IPS-NIHi11 (cell line): ENCODE data around the gene ENTPD8.
A peak's percentile ranks its signal among the peaks of the same experiment; 100 is the strongest.

ENCODE experiments used
- DNase-seq: peaks from one replicate; pipeline ENCODE4 v3.0.0; 2012; ENCODE audit warnings: mixed read lengths, low spot score

The ENTPD8 gene

DNA sequence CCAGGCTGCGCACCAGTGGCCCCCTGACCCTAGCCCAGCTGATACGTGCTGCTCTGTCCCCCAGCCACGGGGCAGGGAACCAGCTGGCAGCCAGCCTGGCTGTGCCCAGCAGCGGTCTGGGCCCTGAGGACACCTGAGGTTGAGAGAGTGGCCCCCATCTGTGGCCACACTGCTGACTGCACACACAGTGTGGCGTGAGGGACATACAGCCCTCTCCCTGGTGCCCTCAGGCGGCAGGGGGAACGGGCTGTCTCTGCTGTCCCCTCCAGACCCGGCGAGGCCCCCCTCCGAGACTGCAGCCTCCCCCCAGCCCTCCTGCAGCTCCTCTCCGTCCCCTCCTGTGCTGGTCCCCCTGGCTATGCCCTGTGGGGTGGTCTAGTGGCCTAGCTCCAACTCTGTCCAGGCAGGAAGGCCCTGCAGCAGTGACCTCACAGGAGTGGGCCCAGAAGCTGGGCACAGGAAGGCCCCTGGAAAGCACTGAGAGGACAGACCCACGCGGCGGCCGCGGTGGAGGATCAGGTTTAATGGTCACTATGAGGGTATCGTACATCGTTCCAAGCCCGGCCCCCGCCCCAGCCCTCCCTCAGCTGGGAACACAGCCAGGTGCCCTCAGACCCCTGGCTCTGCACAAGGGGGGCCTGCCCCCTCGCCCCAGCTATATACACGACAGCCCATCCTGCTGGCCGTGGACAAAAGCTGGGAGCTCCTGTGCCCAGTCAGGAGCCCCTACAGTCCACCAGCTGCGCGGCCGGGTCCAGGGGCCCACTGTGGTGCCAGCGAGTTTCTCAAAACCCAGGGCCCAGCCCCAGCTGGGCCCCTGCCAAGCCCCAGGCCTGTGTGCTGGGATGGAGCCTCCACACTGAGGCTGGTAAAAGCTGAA, 6.8 kb upstream of the ENTPD8 start:
- no peak for DNase-seq

DNA sequence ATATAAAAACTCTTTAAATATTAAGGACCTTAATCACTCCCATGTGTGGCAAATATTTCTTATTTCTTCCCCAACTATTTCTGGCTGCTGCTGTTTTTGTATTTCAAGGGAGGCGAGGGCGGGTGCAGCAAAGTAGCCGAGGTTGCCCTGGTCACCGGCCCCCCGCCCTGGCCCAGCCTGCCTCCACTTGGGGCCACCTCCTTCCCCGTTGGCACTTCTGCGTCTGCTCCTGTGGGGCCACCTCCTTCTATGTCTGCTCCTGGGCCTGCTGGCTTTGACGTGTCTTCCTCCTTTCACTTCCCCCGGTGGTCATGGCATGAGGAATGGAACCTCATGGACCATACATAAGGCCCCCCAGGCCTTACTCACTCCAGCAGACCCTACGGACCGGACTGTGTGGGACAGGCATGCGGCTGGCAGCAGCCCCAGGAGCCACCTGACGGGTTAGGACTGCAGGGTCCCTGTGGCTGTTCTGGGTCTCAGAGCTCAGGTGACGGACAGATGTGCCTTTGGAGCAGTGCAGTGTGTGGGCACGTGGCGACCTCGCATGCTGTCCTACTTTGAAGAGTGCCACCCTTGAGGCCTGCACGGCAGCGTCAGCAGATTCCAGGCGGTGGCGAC, 5.8 kb upstream of the ENTPD8 start:
- no peak for DNase-seq

- no peak for DNase-seq
Measured at GRCh38 chr9:137445930-137446431, 4.8 kb upstream of the ENTPD8 start.

GRCh38 chr9:137445275-137445807, 4.2 kb upstream of the ENTPD8 start:
- DNase-seq, result peak; percentile 75

- DNase-seq, result no peak
Measured at GRCh38 chr9:137444106-137444790, 3.1 kb upstream of the ENTPD8 start.

DNA sequence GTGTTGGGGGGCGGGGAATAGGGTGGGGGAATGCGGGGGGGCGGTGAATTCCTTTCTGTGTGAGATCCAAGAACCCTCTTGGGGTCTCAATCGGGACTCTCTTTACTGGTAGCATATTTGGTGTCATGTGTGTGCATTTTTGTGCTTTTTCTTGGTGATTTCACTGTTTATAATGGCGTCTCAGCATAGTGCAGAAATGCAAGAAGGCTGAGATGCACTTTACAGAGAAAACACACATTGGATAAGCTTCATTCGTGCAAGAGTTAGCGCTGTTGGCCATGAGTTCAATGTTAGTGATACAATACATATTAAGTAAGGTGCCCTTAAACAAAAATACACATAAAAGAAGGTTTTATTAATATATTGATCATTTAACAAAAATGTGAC, 771 bp upstream of the ENTPD8 start:
- DNase-seq, result no peak

- peak; percentile 7 for DNase-seq
Measured at GRCh38 chr9:137439158-137439714, 1.9 kb downstream of the ENTPD8 start.

- peak; percentile 6 for DNase-seq
Measured at GRCh38 chr9:137438591-137439157, 2.5 kb downstream of the ENTPD8 start.

- DNase-seq, result peak; percentile 10
Measured at GRCh38 chr9:137437691-137438590, 3.2 kb downstream of the ENTPD8 start.

DNA sequence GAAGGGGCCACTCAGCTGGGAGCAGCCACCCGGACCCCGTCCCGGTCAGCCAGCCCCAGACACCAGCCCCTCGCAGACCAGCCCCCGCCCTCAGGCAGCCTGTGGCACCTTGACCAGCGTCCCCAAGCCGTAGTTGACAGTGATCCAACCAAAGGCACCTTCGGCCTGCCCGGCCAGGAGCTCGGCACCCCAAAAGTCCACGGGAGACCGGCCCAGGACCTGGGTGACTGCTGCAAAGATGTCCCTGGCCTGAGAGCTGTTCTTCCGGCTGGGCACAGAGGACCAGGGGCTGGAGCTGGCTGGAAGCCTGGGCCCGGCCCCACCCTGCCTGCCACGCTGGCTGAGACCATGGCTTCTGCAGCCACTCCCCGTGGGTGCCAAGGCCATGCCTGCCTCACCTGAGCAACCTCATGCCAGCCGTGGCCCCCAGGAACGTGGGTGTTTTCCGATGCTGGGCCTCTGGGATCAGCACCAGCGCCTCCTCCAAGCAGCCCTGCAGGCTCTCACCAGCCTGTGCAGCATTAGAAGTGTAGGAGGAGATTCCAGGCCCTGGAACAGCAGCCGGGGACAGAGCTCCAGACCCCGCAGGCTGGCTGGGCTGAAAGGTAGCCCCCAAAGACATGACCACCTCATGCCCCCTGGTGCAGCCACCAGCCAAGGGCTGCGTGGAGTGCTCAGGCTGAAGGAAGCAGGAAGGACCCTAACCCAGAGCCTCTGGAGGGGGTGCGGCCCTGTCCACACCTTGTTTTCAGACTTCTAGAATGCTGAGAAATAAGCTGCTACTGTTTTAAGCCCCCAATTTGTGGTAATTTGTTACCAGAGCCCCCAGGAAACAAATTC, 4.2 kb downstream of the ENTPD8 start:
- peak; percentile 6 for DNase-seq

DNA sequence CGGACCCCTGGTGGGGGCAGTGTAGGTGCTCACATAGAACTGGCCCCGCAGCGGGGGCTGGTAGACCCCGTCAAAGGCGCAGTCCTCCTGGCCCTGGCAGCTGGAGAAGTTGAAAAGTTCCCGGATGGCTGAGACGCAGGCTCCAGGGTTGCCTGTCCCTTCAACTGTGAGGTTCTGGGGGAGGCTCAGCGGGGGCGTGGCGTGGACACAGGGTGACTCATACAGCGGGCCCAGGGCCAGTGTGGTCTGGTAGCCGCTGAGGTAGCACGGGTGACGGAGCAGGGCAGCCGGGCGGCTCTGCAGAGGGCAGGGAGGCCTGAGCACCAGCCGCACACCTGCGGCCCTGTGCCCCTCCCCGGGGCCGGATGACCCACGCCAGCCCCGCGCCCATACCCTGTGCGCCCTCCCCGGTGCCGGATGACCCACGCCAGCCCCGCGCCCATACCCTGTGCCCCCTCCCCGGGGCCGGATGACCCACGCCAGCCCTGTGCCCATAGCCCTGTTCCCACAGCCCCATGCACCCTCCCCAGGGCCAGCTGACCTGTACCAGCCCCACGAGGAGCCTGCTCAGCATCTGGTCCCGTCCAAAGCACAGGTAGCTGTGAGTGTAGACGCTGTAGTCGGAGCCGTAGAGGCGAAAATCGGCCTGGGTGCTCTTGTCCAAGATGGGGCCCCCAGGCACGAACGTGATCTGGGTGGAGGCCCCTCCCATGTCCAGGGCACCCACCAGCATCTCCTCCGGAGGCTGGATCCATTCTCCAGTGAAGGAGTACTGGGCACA, 5.0 kb downstream of the ENTPD8 start:
- DNase-seq, result peak; percentile 68

GRCh38 chr9:137435381-137435891, 5.7 kb downstream of the ENTPD8 start:
- no peak for DNase-seq

- DNase-seq, result peak; percentile 6
Measured at GRCh38 chr9:137434498-137435380, 6.4 kb downstream of the ENTPD8 start.

DNA sequence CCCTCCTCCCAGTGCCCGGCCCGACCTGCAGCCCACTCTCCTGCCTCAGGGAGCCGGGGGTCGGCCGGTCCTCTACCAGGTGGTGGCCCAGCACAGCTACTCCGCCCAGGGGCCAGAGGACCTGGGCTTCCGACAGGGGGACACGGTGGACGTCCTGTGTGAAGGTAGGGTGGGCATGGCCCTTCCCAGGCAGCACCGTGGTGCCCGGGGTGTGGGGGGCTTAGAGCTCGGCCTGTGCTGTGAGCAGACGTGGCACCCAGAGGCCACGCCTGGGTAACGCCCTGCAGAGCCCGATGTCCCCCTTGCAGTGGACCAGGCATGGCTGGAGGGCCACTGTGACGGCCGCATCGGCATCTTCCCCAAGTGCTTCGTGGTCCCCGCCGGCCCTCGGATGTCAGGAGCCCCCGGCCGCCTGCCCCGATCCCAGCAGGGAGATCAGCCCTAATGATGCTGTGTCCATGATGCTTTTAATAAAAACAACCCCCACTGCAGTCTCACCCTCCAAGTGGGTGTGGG, 7.2 kb downstream of the ENTPD8 start:
- DNase-seq, result no peak

GRCh38 chr9:137433349-137433915, 7.7 kb downstream of the ENTPD8 start:
- no peak for DNase-seq

DNA sequence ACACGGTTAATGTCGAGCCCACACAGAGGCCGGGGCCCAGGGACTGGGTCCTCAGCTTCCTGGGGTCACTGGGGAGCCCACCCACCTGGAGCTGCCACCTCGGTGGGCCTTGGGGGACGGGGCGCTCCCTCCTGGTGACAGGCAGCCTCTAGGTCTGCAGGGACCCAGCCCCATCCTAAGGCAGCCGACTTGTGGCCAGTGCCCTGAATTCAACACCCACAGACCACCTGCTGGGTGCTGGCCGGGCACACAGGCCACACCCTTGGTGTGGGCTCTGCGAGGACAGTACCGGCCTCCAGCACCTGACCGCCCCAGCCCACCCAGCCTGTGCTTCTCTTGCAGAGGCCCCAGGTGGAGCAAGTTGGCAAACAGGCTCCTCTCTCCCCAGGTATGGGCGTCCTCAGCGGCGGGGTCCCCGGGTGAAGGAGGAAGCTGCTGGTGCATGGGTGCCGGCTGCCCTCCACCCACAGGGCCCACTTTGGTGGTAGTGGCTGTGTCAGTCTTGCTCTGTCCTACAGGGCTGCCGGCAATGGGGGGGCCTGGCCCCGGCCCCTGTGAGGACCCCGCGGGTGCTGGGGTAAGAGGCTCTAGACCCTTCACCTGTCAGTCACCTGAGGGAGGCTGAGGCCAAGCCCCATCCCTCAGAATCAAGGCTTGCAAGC, 8.3 kb downstream of the ENTPD8 start:
- DNase-seq, result no peak
